Caki2 (cell line): ENCODE data around the gene SH2D3C. TPM values are rescaled to one million over a fixed set of nuclear protein-coding genes. Genes with fewer than 3 reads are reported as not detected.
A peak's percentile ranks its signal among the peaks of the same experiment; 100 is the strongest.

Experiments used
- DNase-seq: peaks from one replicate; pipeline ENCODE4 v3.0.0-alpha.2; 2015; ENCODE audit warnings: low read depth
- in situ Hi-C: cut with HindIII; loops from 2 replicates; pipeline ENCODE4 v1.10.0; 2016; ENCODE audit warnings: low sequenced_read_pairs, low pct_unique_long_range_greater_than_20kb, mixed read lengths
- total RNA-seq: library from RNA; depleted of rRNA; stranded (reverse); fragments of >200 nt; shearing (Covaris generic); gene quantifications from 2 replicates; pipeline ENCODE4 v1.2.3, GENCODE V29; 2014; ENCODE audit warnings: low replicate concordance; rRNA removed

The SH2D3C gene
- total RNA-seq, 1 experiment from 2014 or later = not detected

- in situ Hi-C loops = no loop called here
- DNase-seq = peak; percentile 95
These were observed 79.3 kb downstream of the SH2D3C start for GRCh38 chr9:127698985-127699670.

DNA sequence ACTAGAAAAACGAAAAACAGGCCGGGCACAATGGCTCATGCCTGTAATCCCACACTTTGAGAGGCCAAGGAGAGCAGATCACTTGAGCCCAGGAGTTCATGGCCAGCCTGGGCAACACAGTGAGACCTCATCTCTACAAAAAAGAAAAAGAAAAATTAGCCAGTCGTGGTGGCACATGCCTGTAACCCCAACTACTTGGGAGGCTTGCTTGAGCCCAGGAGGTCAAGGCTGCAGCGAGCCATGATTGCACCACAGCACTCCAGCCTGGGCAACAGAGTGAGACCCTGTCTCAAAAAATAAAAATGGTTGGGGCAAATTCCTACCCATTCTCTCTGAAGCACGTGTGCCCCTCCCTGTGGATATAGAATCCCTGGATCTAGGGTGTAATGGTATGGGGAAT lies 80.1 kb downstream of the SH2D3C start:
- in situ Hi-C loops = no loop called here

GRCh38 chr9:127697575-127697974 lies 80.9 kb downstream of the SH2D3C start:
- in situ Hi-C loops = no loop called here
- no peak for DNase-seq

More for the DNA sequence above, 80.1 kb downstream of the SH2D3C start:
- no peak for DNase-seq

DNA sequence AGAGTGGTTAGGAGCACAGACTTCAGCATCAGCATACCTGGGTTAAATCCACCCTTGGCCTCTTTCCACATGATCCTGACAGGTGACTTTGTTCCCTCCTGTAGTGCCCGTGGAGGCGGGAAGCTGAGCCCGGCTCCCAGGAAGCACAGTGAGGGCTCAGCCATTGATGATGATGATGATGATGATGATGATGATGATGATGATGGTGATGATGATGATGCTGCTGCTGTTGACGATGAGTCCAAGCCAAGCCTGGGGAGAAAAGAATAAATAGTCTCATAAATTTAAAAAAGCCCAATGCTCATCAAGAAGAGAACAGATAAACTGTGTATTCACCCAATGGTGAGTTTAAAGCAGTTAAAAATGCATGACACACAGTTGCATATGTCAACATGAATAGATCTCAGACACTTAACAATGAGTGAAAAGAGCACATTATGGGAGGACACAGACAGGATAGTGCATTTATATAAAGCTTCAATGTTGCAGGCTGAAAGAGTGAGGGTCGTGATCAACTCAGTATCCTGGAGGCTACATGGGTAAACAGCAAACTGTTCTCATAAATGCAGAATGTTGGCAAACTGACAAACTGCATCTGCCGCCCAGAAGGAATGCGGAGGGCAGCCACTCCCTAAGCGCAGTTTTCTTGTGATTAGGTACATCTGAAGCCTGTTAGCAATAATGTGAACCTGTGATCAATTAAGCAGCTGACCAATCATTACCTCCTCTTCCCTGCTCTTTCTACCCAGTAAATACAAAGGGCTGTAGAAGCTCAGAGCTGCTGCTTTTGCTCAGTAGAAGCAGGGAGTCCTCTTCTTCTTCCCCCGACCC lies 83.4 kb downstream of the SH2D3C start:
- DNase-seq = no peak
- in situ Hi-C loops = no loop called here

GRCh38 chr9:127693697-127694096 lies 84.8 kb downstream of the SH2D3C start:
- in situ Hi-C loops = no loop called here
- DNase-seq = no peak

DNA sequence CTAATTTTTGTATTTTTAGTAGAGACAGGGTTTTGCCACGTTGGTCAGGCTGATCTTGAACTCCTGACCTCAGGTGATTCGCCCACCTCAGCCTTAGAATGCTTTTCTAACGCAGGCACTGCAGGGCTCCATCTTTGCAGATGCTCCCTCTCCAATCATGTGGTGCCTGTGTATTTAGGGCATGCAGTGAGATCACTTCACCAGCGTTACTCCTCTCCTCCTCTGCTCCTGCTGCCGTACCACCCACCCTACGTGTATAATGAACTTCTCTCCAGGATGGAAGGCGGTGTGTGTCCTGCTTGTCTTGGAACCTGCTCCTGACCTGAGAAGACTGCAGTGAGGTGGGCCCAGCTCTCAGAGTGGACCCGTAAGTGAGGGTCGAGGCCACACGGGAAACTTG lies 85.3 kb downstream of the SH2D3C start:
- no peak for DNase-seq
- in situ Hi-C loops = no loop called here

DNA sequence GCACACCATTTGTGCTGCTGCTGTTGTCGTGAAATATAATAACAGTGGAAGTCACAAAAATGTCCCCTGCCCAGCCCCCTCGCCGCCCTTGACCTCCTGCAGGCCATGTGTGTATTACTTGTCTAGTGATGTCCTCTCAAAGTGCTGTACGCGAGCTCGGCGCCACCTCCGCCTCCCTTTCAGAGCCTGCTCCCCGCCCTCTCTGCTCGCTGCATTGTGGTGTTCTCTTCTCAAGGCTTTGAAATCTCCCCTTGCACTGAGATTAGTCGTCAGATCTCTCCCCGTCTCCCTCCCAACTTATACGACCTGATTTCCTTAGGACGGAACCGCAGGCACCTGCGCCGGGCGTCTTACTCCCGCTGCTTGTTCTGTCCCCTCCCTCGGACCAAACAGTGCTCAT lies 86.4 kb downstream of the SH2D3C start:
- in situ Hi-C loops = no loop called here
- no peak for DNase-seq

DNA sequence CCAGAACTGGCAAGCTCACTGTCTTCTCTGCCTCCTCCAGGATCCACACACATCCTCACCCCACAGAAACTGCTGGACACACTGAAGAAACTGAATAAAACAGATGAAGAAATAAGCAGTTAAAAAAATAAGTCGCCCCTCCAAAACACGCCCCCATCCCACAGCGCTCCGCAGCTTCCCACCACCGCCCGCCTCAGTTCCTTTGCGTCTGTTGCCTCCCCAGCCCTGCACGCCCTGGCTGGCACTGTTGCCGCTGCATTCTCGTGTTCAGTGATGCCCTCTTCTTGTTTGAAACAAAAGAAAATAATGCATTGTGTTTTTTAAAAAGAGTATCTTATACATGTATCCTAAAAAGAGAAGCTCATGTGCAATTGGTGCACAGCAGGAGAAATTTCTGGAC lies 87.7 kb downstream of the SH2D3C start:
- in situ Hi-C loops = no loop called here
- no peak for DNase-seq

DNA sequence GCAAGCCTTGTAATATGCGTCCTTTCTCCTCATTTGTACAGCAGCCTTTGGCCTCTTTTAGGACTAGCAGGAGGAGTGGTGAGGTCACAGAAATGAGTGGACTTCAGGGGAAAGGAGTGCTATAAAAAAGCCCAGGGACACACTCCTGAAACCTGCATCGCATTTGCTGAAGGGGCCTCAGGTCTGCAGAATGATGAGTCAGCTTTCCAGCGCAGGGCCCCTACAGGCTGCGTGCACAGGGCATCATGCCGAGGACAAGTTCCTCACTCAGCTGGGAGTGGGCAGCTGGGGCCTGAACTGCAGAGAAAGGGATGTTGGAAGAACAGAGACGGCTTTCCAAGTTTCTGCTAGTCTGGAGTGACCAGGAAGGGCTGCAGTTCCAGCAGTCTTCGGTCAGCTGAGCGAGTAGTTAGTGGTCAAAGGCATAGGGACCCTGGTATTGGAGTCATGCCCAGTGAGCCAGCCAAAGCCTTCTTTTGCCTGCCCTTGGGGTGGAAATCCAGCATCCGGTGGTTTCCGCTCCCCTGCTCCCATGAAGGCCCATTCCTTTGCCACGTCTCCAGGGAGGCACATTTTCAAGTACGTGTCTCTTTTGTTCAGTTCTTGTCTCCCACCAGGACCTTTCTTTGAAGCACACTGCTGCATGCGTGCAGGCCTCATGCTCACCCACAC lies 89.0 kb downstream of the SH2D3C start:
- in situ Hi-C loops = no loop called here

More for the DNA sequence above, 89.0 kb downstream of the SH2D3C start:
- no peak for DNase-seq

Other genes starting within 250 kb of the SH2D3C start
- 1.2 and 1.9 TPM in 2 replicates for gene STXBP1, start 166.4 kb downstream of the SH2D3C start, total RNA-seq
- gene CFAP157, start 71.7 kb downstream of the SH2D3C start, total RNA-seq = not detected in 2 replicates
- 15.6 and 58.3 TPM in 2 replicates for gene PTRH1, start 63.0 kb downstream of the SH2D3C start, total RNA-seq
- gene TTC16, start 62.6 kb downstream of the SH2D3C start, total RNA-seq = 0.67 TPM in 1 of 2 replicates, not detected in the other
- gene TOR2A, start 43.4 kb downstream of the SH2D3C start, total RNA-seq = 2.3 and 2.6 TPM in 2 replicates
- 38.3 and 51.9 TPM in 2 replicates for gene CDK9, start 7.4 kb upstream of the SH2D3C start, total RNA-seq
- gene FPGS, start 24.2 kb upstream of the SH2D3C start, total RNA-seq = 76.5 and 99.2 TPM in 2 replicates
- gene ENG, start 76.0 kb upstream of the SH2D3C start, total RNA-seq = 2.1 and 5.2 TPM in 2 replicates
- 32.4 and 51.2 TPM in 2 replicates for gene AK1, start 99.0 kb upstream of the SH2D3C start, total RNA-seq
- gene ST6GALNAC6, start 120.9 kb upstream of the SH2D3C start, total RNA-seq = 22.8 and 27.4 TPM in 2 replicates
- 18.1 and 22.2 TPM in 2 replicates for gene ST6GALNAC4, start 138.4 kb upstream of the SH2D3C start, total RNA-seq
- 6.2 and 9.2 TPM in 2 replicates for gene PIP5KL1, start 152.1 kb upstream of the SH2D3C start, total RNA-seq
- gene DPM2, start 159.2 kb upstream of the SH2D3C start, total RNA-seq = 46.9 and 54.5 TPM in 2 replicates
- 93.4 and 140 TPM in 2 replicates for gene EEIG1, start 202.3 kb upstream of the SH2D3C start, total RNA-seq